HG03175 (cell line): ENCODE data around the gene ATRN.

Experiments used
- ATAC-seq: cut with Tn5 transposase; IDR thresholded peaks from one replicate; pipeline ENCODE4 v1.9.1; 2021; ENCODE audit warnings: mild to moderate bottlenecking, moderate library complexity; ENCODE audit not compliant: unreplicated experiment

Gene ATRN

GRCh38 chr20:3621111-3621510 is 150.3 kb downstream of the ATRN start:
- no peak for ATAC-seq

- ATAC-seq, result no peak
Observed at GRCh38 chr20:3622406-3622805, 151.6 kb downstream of the ATRN start.

GRCh38 chr20:3627476-3627875 is 156.7 kb downstream of the ATRN start:
- ATAC-seq, result no peak

GRCh38 chr20:3628502-3629314 is 157.9 kb downstream of the ATRN start:
- ATAC-seq, result no peak

- no peak for ATAC-seq
Observed at GRCh38 chr20:3629893-3630292, 159.1 kb downstream of the ATRN start.

GRCh38 chr20:3630429-3630828 is 159.6 kb downstream of the ATRN start:
- no peak for ATAC-seq

- no peak for ATAC-seq
Observed at GRCh38 chr20:3631534-3631933, 160.7 kb downstream of the ATRN start.

- no peak for ATAC-seq
Observed at GRCh38 chr20:3632311-3633004, 161.6 kb downstream of the ATRN start.

- no peak for ATAC-seq
Observed at GRCh38 chr20:3633913-3634478, 163.2 kb downstream of the ATRN start.

- ATAC-seq, result no peak
Observed at GRCh38 chr20:3635346-3635745, 164.5 kb downstream of the ATRN start.

- no peak for ATAC-seq
Observed at GRCh38 chr20:3640259-3640658, 169.4 kb downstream of the ATRN start.

GRCh38 chr20:3645309-3646066 is 174.7 kb downstream of the ATRN start:
- no peak for ATAC-seq

- ATAC-seq, result no peak
Observed at GRCh38 chr20:3646067-3646440, 175.2 kb downstream of the ATRN start.

- ATAC-seq, result no peak
Observed at GRCh38 chr20:3646651-3647050, 175.8 kb downstream of the ATRN start.

- ATAC-seq, result no peak
Observed at GRCh38 chr20:3647473-3647872, 176.7 kb downstream of the ATRN start.

GRCh38 chr20:3648951-3649350 is 178.1 kb downstream of the ATRN start:
- no peak for ATAC-seq

- ATAC-seq, result no peak
Observed at GRCh38 chr20:3651204-3651962, 180.6 kb downstream of the ATRN start.

- no peak for ATAC-seq
Observed at GRCh38 chr20:3652221-3652620, 181.4 kb downstream of the ATRN start.

- no peak for ATAC-seq
Observed at GRCh38 chr20:3652676-3653596, 182.1 kb downstream of the ATRN start.

- ATAC-seq, result no peak
Observed at GRCh38 chr20:3653921-3654320, 183.1 kb downstream of the ATRN start.
